HepG2 (cell line): Measurements from ENCODE around the gene NIP7. TPM values are rescaled to one million over a fixed set of nuclear protein-coding genes. Genes with fewer than 3 reads are reported as not detected.

ENCODE experiments used
- AGO1 ChIP-seq: fragments of 200-400 bp; formaldehyde crosslinking; IDR thresholded peaks from 2 replicates; pipeline ENCODE4 v1.6.1; 2017; ENCODE audit warnings: mild to moderate bottlenecking, low read depth, low read length, moderate library complexity; ENCODE audit not compliant: poor library complexity, severe bottlenecking
- DMTF1 ChIP-seq: sonication (generic); formaldehyde crosslinking; IDR thresholded peaks from 2 replicates; pipeline ENCODE4 v1.4.0; 2020; ENCODE audit warnings: mild to moderate bottlenecking, missing genetic modification reagents
- GATA4 ChIP-seq: sonication (generic); IDR thresholded peaks from 2 replicates; pipeline ENCODE4 v1.6.1; 2016; ENCODE audit warnings: antibody characterized with exemption, low read depth, borderline replicate concordance
- GPBP1L1 ChIP-seq: sonication (generic); formaldehyde crosslinking; IDR thresholded peaks from 2 replicates; pipeline ENCODE4 v1.5.0; 2020; ENCODE audit warnings: mild to moderate bottlenecking, missing genetic modification reagents
- GTF2F1 ChIP-seq: fragments of 150-350 bp; IDR thresholded peaks from 2 replicates; pipeline ENCODE4 v1.6.1; 2014; ENCODE audit warnings: low read length
- IRX3 ChIP-seq: sonication (generic); formaldehyde crosslinking; IDR thresholded peaks from 2 replicates; pipeline ENCODE4 v1.8.1; 2023; ENCODE audit warnings: mild to moderate bottlenecking, low read depth, missing genetic modification reagents, borderline replicate concordance
- KAT8 ChIP-seq: IDR thresholded peaks from 2 replicates; pipeline ENCODE4 v1.6.1; 2016; ENCODE audit warnings: missing genetic modification reagents, missing compliant biosample characterization
- KDM6A ChIP-seq: IDR thresholded peaks from 2 replicates; pipeline ENCODE4 v1.6.1; 2016; ENCODE audit warnings: low read depth
- MAZ ChIP-seq, 2 experiments: sonication (generic) in 1 of 2; formaldehyde crosslinking in 1 of 2; IDR thresholded peaks; 2 replicates each; pipeline versions ENCODE4 v1.5.0 to v1.6.1; 2012 to 2020; ENCODE audit warnings: low read depth in 2 of 2, mild to moderate bottlenecking in 2 of 2, borderline replicate concordance in 1 of 2, improper control_type of control experiment in 1 of 2, low read length in 1 of 2, missing genetic modification reagents in 1 of 2, moderate library complexity in 1 of 2
- MLX ChIP-seq: IDR thresholded peaks from 2 replicates; pipeline ENCODE4 v1.6.1; 2016
- MTF1 ChIP-seq: sonication (generic); formaldehyde crosslinking; IDR thresholded peaks from 2 replicates; pipeline ENCODE4 v1.5.0; 2020; ENCODE audit warnings: missing genetic modification reagents
- NCOR1 ChIP-seq: fragments of 200-600 bp; sonication (generic); IDR thresholded peaks from 2 replicates; pipeline ENCODE4 v1.7.0; 2017; ENCODE audit warnings: antibody characterized with exemption, low read length, borderline replicate concordance
- SAFB2 ChIP-seq: sonication (generic); formaldehyde crosslinking; IDR thresholded peaks from 2 replicates; pipeline ENCODE4 v1.5.1; 2020; ENCODE audit warnings: missing genetic modification reagents, low read depth, mild to moderate bottlenecking, borderline replicate concordance
- SIN3A ChIP-seq: IDR thresholded peaks from 2 replicates; pipeline ENCODE4 v1.6.1; 2011; ENCODE audit warnings: low read depth, mild to moderate bottlenecking, control low read depth, low read length, borderline replicate concordance
- YEATS2 ChIP-seq: sonication (generic); formaldehyde crosslinking; IDR thresholded peaks from 2 replicates; pipeline ENCODE4 v1.4.0; 2020; ENCODE audit warnings: missing genetic modification reagents, borderline replicate concordance
- ZBTB20 ChIP-seq: sonication (generic); formaldehyde crosslinking; IDR thresholded peaks from 2 replicates; pipeline ENCODE4 v1.8.1; 2023; ENCODE audit warnings: missing genetic modification reagents, low read depth, mild to moderate bottlenecking, borderline replicate concordance
- ZNF577 ChIP-seq: sonication (generic); formaldehyde crosslinking; IDR thresholded peaks from 2 replicates; pipeline ENCODE4 v1.4.0; 2020; ENCODE audit warnings: mild to moderate bottlenecking, low read depth, missing genetic modification reagents, borderline replicate concordance
- ZNF747 ChIP-seq: sonication (generic); formaldehyde crosslinking; IDR thresholded peaks from 2 replicates; pipeline ENCODE4 v1.8.1; 2023; ENCODE audit warnings: missing genetic modification reagents, mild to moderate bottlenecking, borderline replicate concordance
- polyA plus RNA-seq, 8 experiments: library from polyadenylated mRNA; depleted of rRNA in 3 of 8; stranded (reverse) in 7 of 8; unstranded in 1 of 8; fragments of >200 nt; fragmentation: Illumina TruSeq in 4 of 8; extraction: Trizol in 4 of 8; gene quantifications; 2 replicates each; pipeline versions ENCODE4 v1.2.1 to v1.2.3, GENCODE V29; 2011 to 2016; ENCODE audit warnings: low read depth in 4 of 8, missing spikeins in 1 of 8, mixed read lengths in 1 of 8; ENCODE audit not compliant: insufficient read depth in 1 of 8
- total RNA-seq, 5 experiments: library from RNA; depleted of rRNA; stranded (reverse); fragments of >200 nt; fragmentation: Illumina TruSeq; extraction: Trizol; gene quantifications; 2 replicates each; pipeline ENCODE4 v1.2.3, GENCODE V29; 2016; ENCODE audit warnings: low read depth in 1 of 5
- TF ChIP-seq, protein P1 (sequence below): sonication (generic); formaldehyde crosslinking; IDR thresholded peaks from 2 replicates; pipeline ENCODE4 v1.4.0; 2020; ENCODE audit warnings: missing genetic modification reagents
- TF ChIP-seq, protein P2 (sequence below): sonication (generic); formaldehyde crosslinking; IDR thresholded peaks from 2 replicates; pipeline ENCODE4 v1.8.1; 2023; ENCODE audit warnings: mild to moderate bottlenecking, moderate library complexity, missing genetic modification reagents

Gene NIP7
- total and polyA plus RNA-seq, 2 of the 13 experiments (the other 11 are each of a cell fraction or from before 2014, with no cell fraction given), result 15.3 to 114 TPM

DNA sequence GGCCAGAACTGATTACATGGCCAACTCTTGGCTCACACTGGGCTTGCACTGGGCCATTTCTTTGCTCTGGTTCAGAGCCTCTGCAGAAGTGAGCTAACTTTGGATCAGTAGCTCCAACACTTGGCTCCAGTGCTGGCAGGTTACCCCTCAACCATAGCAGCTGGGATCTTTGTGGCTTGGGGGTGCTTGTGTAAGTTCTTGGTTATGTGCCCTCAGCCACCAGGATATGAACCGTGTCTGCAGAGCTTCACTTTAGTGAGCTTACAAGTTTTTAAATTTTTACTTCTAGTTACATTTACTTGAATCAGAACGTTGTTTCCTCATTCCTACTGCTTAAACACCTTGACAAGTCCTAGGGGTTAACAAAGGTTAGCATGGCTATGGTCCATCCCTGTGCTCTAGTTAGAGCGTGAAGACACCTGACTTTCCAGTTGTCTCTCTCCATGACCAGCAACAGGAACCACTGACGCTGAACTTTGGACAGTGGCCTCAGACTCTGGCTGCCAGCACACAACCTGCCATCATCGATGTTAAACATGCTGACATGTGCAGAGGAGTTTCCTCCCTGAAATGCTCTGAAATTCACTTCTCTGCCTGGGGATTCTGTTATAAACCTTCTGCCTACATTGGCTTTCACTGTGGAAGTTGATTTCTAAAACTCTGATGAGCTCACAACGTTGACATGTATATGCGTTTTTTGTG is 13.2 kb upstream of the NIP7 start (continued):
- TF ChIP-seq GTF2F1 (no peak), GPBP1L1 (CRISPR knock-in tag) (no peak), ZNF577 (CRISPR knock-in tag) (no peak), DMTF1 (CRISPR knock-in tag) (no peak), ZBTB20 (CRISPR knock-in tag) (no peak), IRX3 (CRISPR knock-in tag) (no peak), MLX (CRISPR knock-in tag) (no peak), YEATS2 (peak; percentile 78; the same call in 1 of the 2 replicates), AGO1 (no peak), NCOR1 (peak; percentile 84; the same call in 1 of the 2 replicates), KAT8 (CRISPR knock-in tag) (peak; percentile 54), MTF1 (CRISPR knock-in tag) (no peak), SAFB2 (CRISPR knock-in tag) (0 out of 2 replicates have a peak, but pooled peaks have one; percentile 7), KDM6A (CRISPR knock-in tag) (peak; percentile 77), SIN3A (peak; percentile 91), MAZ (IDR thresholded peaks at IDR 0.05; ENCODE audit: borderline replicate concordance, low read depth, low read length) (no peak), MAZ (CRISPR knock-in tag; IDR thresholded peaks at IDR 0.05; ENCODE audit: low read depth) (peak; percentile 51; the same call in 1 of the 2 replicates), ZNF747 (CRISPR knock-in tag) (peak; percentile 76; the same call in 1 of the 2 replicates), GATA4 (no peak)
- TF ChIP-seq, protein P1, sequence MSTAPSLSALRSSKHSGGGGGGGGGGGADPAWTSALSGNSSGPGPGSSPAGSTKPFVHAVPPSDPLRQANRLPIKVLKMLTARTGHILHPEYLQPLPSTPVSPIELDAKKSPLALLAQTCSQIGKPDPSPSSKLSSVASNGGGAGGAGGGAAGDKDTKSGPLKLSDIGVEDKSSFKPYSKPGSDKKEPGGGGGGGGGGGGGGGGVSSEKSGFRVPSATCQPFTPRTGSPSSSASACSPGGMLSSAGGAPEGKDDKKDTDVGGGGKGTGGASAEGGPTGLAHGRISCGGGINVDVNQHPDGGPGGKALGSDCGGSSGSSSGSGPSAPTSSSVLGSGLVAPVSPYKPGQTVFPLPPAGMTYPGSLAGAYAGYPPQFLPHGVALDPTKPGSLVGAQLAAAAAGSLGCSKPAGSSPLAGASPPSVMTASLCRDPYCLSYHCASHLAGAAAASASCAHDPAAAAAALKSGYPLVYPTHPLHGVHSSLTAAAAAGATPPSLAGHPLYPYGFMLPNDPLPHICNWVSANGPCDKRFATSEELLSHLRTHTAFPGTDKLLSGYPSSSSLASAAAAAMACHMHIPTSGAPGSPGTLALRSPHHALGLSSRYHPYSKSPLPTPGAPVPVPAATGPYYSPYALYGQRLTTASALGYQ, result no peak
- TF ChIP-seq, protein P2, sequence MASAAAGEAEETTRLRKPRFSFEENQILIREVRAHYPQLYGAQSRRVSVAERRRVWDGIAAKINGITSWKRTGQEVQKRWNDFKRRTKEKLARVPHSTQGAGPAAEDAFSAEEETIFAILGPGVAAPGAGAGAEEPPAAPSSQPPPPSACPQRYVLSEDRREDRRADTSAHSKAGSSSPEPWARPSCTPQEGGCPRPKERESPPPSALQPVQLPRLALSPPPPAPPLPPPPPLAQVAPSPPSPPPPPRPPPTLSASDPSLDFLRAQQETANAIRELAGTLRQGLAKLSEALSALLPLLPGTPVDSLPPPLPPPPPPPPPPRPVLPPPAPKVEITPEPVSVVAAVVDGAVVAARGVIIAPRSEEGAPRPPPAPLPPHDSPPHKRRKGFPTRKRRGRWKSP (CRISPR knock-in tag), result 0 out of 2 replicates have a peak, but pooled peaks have one; percentile 67
